Mesangial cell (primary cell): ENCODE results near the gene SLC6A18. TPM values are rescaled to one million over a fixed set of nuclear protein-coding genes. Genes with fewer than 3 reads are reported as not detected.

ENCODE experiments used
- total RNA-seq: library from RNA; depleted of rRNA; stranded (reverse); fragments of >200 nt; gene quantifications from 2 replicates; pipeline ENCODE4 v1.2.3, GENCODE V29; 2015

Gene SLC6A18, protein sequence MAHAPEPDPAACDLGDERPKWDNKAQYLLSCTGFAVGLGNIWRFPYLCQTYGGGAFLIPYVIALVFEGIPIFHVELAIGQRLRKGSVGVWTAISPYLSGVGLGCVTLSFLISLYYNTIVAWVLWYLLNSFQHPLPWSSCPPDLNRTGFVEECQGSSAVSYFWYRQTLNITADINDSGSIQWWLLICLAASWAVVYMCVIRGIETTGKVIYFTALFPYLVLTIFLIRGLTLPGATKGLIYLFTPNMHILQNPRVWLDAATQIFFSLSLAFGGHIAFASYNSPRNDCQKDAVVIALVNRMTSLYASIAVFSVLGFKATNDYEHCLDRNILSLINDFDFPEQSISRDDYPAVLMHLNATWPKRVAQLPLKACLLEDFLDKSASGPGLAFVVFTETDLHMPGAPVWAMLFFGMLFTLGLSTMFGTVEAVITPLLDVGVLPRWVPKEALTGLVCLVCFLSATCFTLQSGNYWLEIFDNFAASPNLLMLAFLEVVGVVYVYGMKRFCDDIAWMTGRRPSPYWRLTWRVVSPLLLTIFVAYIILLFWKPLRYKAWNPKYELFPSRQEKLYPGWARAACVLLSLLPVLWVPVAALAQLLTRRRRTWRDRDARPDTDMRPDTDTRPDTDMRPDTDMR
- total RNA-seq = not detected in 2 replicates

DNA sequence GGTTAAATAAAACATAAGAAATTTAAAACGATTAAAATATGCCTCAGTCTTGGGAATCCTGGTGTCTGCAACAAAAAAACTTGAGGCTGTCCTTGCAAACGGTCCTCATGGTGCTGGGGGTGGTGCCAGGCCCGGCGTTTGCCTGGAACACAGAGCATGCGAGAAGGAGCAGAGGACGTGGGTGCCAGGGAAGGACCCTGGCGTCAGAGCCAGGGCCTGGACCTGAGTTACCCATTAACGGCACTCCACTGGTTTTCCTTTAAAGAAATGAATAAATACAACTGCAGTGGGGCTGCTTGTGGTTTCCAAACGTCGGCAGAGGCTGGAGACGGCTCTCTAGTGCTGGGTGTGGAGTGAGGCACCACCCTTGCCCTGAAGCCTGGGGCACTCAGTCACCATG lies at the start of gene SLC6A18:
SLC6A18 (plus strand) TSS at position 301 of the 400 bp plus-strand sequence; CDS start at position 398, 97 bp downstream.

GRCh38 chr5:1201327-1202025 lies 23.7 kb upstream of the SLC6A18 start, which contains the start of gene SLC6A19:
Gene SLC6A19, plus strand, starts transcription at chr5:1201595. Its CDS starts 56 bp downstream, at chr5:1201651.

DNA sequence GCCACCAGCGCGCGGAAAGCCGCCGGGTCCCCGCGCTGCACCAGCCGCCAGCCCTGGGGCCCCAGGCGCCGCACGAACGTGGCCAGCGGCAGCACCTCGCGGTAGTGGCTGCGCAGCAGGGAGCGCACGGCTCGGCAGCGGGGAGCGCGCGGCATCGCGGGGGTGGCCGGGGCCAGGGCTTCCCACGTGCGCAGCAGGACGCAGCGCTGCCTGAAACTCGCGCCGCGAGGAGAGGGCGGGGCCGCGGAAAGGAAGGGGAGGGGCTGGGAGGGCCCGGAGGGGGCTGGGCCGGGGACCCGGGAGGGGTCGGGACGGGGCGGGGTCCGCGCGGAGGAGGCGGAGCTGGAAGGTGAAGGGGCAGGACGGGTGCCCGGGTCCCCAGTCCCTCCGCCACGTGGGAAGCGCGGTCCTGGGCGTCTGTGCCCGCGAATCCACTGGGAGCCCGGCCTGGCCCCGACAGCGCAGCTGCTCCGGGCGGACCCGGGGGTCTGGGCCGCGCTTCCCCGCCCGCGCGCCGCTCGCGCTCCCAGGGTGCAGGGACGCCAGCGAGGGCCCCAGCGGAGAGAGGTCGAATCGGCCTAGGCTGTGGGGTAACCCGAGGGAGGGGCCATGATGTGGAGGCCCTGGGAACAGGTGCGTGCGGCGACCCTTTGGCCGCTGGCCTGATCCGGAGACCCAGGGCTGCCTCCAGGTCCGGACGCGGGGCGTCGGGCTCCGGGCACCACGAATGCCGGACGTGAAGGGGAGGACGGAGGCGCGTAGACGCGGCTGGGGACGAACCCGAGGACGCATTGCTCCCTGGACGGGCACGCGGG lies 69.9 kb downstream of the SLC6A18 start, which contains the start of gene TERT:
TERT (minus strand) TSS at position 234 of the 815 bp plus-strand sequence; CDS start at position 155, 79 bp downstream.

Other genes starting within 250 kb of the SLC6A18 start
- gene NKD2, start 216.6 kb upstream of the SLC6A18 start, total RNA-seq = 0.13 TPM in 1 of 2 replicates, not detected in the other
- gene SLC12A7, start 113.3 kb upstream of the SLC6A18 start, total RNA-seq = 14.7 and 39.0 TPM in 2 replicates
- not detected in 2 replicates for gene SLC6A19, start 23.8 kb upstream of the SLC6A18 start, total RNA-seq
- gene TERT, start 69.7 kb downstream of the SLC6A18 start, total RNA-seq = not detected in 2 replicates
- gene CLPTM1L, start 119.7 kb downstream of the SLC6A18 start, total RNA-seq = 112 and 135 TPM in 2 replicates
- gene SLC6A3, start 220.1 kb downstream of the SLC6A18 start, total RNA-seq = not detected in 2 replicates